ENCODE data around the gene GPR173. TPM values are rescaled to one million over a fixed set of nuclear protein-coding genes. Genes with fewer than 3 reads are reported as not detected.
A peak's percentile ranks its signal among the peaks of the same experiment; 100 is the strongest.

Gene GPR173
- total RNA-seq, 1 donor from 2014 or later = 2.1 TPM

- TF ChIP-seq CTCF (IDR thresholded peaks at IDR 0.05) = peak; percentile 61 to 71 (median 63)
- no peaks in the 10 kb centered on the region for H3K36me3 ChIP-seq
- peak overlapping the region; percentile 31 to 60 for H3K4me3 ChIP-seq
- H3K9me3 ChIP-seq = no peaks in the 10 kb centered on the region
- H3K4me1 ChIP-seq = no peaks in the 10 kb centered on the region
- DNase-seq (ENCODE audit: low spot score in 2 of 2) = peak; percentile 64 to 89
- intact Hi-C loops (cut with DNase I) = loop anchor here (1.0 kb wide), 2 partner anchors 17 to 21 kb away; no protein-coding TSS in a partner anchor
- H3K27ac ChIP-seq = peak overlapping the region; percentile 66 to 73
- no peaks in the 10 kb centered on the region for H3K27me3 ChIP-seq
Measured at GRCh38 chrX:53071604-53072417, 23.2 kb downstream of the GPR173 start.

GRCh38 chrX:53072418-53073114 is 24.0 kb downstream of the GPR173 start:
- intact Hi-C loops (cut with DNase I) = loop anchor here (1.0 kb wide), 2 partner anchors 17 to 21 kb away; no protein-coding TSS in a partner anchor
- DNase-seq (ENCODE audit: low spot score in 2 of 2) = peak in 1 of 2 donors; percentile 60

GRCh38 chrX:53073115-53073586 is 24.6 kb downstream of the GPR173 start:
- H3K36me3 ChIP-seq = no peaks in the 10 kb centered on the region
- H3K27ac ChIP-seq = peak overlapping the region; percentile 66 to 73
- no peaks in the 10 kb centered on the region for H3K27me3 ChIP-seq
- no peaks in the 10 kb centered on the region for H3K4me1 ChIP-seq
- intact Hi-C loops (cut with DNase I) = no loop called here
- DNase-seq (ENCODE audit: low spot score in 2 of 2) = peak in 1 of 2 donors; percentile 61
- no peak overlapping the region for H3K4me3 ChIP-seq
- no peak for TF ChIP-seq CTCF (IDR thresholded peaks at IDR 0.05)
- no peaks in the 10 kb centered on the region for H3K9me3 ChIP-seq

More at GRCh38 chrX:53072418-53073114, 24.0 kb downstream of the GPR173 start:
- Histone ChIP-seq H3K27me3 (no peaks in the 10 kb centered on the region), H3K36me3 (no peaks in the 10 kb centered on the region), H3K4me3 (peak overlapping the region; percentile 31 to 60), H3K4me1 (no peaks in the 10 kb centered on the region), H3K27ac (peak overlapping the region; percentile 66 to 73), H3K9me3 (no peaks in the 10 kb centered on the region)
- TF ChIP-seq CTCF (IDR thresholded peaks at IDR 0.05) = no peak

GRCh38 chrX:53075011-53075410 is 26.4 kb downstream of the GPR173 start:
- DNase-seq (ENCODE audit: low spot score in 2 of 2) = peak in 1 of 2 donors; percentile 59
- Histone ChIP-seq H3K4me1 (no peaks in the 10 kb centered on the region), H3K4me3 (no peak overlapping the region), H3K27ac (no peak overlapping the region), H3K36me3 (no peaks in the 10 kb centered on the region), H3K9me3 (no peaks in the 10 kb centered on the region), H3K27me3 (no peaks in the 10 kb centered on the region)
- intact Hi-C loops (cut with DNase I) = no loop called here
- no peak for TF ChIP-seq CTCF (IDR thresholded peaks at IDR 0.05)

GRCh38 chrX:53076671-53077070 is 28.1 kb downstream of the GPR173 start:
- Histone ChIP-seq H3K9me3 (no peaks in the 10 kb centered on the region), H3K27ac (no peak overlapping the region), H3K36me3 (no peaks in the 10 kb centered on the region), H3K4me1 (no peaks in the 10 kb centered on the region), H3K4me3 (no peak overlapping the region), H3K27me3 (no peaks in the 10 kb centered on the region)
- TF ChIP-seq CTCF (IDR thresholded peaks at IDR 0.05) = no peak
- intact Hi-C loops (cut with DNase I) = no loop called here
- DNase-seq (ENCODE audit: low spot score in 2 of 2) = peak in 1 of 2 donors; percentile 59

Data from ascending aorta (tissue), 2 donors.